NCI-H2227 (cell line): Measurements from ENCODE around the gene ATP6V0A1.
"Not testable (repeated sequence)": the region's sequence is repeated elsewhere in the genome, so short reads cannot be mapped to it uniquely, and the experiment has no call there.

ENCODE experiments used
- DNase-seq: peaks from one replicate; lab custom pipeline; 2025; ENCODE audit not compliant: unreplicated experiment; lab: John Stamatoyannopoulos, UW

Gene ATP6V0A1

GRCh38 chr17:42475835-42476234 lies 17.2 kb downstream of the ATP6V0A1 start:
- DNase-seq: no peak

GRCh38 chr17:42476411-42476810 lies 17.7 kb downstream of the ATP6V0A1 start:
- no peak for DNase-seq

GRCh38 chr17:42477173-42477572 lies 18.5 kb downstream of the ATP6V0A1 start:
- DNase-seq: no peak

- not testable (repeated sequence) for DNase-seq
These were observed 19.1 kb downstream of the ATP6V0A1 start for GRCh38 chr17:42477824-42478223.

DNA sequence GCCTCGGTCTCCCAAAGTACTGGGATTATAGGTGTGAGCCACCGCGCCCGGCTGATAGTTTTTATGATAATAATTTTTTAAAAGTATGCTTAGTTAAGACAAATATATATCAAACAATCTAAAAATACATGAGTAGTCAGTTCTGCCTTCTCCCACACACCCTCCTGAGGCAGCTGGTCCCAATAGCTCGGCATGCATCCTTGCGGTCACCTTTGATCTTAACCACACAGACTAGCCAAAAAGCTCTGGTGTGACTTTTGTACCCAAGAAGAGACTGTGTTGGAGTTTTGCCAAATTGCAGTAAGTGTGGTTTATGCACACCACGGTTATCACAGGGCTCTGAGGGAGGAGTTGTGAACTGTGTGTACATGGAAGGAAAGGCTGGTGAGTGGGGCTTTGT lies 25.6 kb downstream of the ATP6V0A1 start:
- DNase-seq: no peak

GRCh38 chr17:42485680-42486079 lies 27.0 kb downstream of the ATP6V0A1 start:
- no peak for DNase-seq

GRCh38 chr17:42488032-42488431 lies 29.4 kb downstream of the ATP6V0A1 start:
- no peak for DNase-seq

DNA sequence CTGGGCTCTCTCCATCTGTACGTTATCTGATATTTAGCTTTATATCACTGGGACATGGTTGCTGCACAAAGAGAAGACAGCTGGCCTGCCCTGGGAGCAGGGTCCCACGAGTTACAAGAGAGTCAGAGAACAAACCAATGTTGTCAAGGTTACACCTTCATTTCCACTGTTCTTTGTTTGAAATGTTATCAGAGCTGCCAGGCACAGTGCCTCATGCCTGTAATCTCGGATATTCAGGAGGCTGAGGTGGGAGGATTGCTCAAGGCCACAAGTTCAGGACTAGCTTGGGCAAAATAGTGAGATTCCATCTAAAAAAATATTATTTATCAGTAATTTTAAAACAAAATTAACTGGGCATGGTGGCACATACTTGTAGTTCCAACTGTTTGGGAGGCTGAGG lies 34.6 kb downstream of the ATP6V0A1 start:
- DNase-seq: no peak

- DNase-seq: no peak
These were observed 36.0 kb downstream of the ATP6V0A1 start for GRCh38 chr17:42494673-42495072.

- DNase-seq: no peak
These were observed 40.1 kb downstream of the ATP6V0A1 start for GRCh38 chr17:42498828-42499227.

DNA sequence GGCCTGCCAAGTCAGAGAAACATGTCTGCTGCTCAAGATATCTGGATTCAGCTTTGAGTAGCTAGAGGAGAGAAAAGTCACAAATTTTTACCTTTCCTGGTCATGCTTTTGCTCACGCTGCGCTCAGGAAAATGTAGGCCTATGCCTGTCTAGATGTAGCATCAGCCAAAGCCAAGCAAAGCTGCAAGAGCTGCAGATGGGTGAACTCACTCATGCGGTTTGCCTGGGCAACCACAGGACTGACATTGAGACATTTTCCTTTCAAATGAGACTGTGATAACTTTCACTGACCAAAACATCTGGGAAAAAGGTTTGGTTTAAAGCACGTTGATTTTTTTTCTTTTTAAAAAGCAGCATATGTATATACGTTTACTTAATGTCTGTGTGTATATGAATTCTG lies 43.4 kb downstream of the ATP6V0A1 start:
- no peak for DNase-seq

- DNase-seq: no peak
These were observed 44.2 kb downstream of the ATP6V0A1 start for GRCh38 chr17:42502926-42503325.

DNA sequence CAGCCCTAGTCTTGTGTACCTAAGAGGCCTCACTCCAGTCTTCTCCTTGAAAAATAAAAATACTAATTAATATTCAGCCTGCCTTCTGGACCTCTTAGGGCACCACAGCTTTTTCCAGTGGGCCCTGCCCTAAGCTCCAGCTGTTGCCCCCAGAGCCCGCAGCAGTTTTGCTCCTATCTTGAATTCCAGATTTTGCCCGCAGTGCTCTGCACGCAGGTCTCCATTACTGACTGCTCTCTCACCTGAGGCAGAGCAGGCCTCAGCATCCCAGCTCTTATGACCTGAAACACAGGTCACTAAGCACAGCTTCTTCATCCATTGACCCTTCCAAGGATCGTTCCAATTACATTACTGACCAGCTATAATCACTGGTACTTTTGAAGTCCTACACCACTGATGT lies 49.0 kb downstream of the ATP6V0A1 start:
- DNase-seq: no peak

DNA sequence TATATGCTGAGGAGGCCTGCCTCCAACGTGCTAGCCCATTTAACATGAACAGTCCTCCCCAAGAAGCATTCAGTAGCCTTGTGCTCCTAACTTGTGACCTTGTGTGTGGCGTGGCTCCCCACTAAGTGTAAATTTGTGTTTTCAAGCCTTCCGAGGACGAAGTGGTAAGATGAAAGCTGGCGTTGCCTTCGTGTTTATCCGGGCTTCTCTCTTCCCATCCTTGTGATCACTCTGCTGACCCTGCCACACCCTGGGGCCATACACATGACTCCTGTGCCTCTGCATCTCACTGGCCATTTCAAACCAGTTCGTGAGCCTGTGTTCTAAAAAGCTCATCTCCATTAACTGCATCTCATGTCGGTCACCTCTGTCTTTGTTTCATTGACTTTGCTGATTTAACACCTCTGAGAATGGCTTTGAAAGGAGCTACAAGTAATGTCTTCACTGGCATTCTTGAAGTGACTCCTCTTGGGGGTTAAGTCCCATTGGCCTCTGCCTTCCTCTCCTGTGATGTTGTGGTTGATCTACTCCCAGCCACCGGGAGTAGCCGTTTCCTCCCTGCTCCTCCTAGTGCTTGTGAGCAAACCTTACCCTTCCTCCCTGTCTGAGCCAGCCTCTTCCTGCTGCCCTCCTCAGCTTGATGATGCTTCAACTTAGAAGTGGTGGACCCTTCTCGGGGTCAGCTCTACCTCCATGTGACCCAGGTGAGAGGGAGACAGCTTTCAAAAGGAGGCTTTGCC lies 49.9 kb downstream of the ATP6V0A1 start:
- DNase-seq: no peak

GRCh38 chr17:42509409-42509808 lies 50.7 kb downstream of the ATP6V0A1 start:
- no peak for DNase-seq

DNA sequence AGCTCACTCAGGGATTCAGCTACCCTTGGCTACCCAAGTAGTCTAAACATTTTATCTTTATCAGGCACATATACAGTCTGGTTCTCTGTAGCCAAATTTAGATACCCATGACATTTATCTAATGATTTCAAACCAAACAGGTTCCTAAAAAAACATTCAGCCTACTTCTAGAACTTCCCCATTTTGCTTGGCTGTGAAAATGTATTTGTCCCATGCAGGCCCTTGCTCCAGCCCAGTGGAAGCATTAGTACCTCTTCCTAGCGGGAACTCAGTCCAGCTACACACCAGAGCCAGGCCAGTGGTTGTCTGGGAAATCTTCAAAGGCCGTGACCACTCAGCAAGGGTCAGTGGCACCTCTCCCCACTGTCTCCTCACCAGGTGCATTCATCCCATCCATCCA lies 51.2 kb downstream of the ATP6V0A1 start:
- no peak for DNase-seq

- no peak for DNase-seq
These were observed 53.6 kb downstream of the ATP6V0A1 start for GRCh38 chr17:42512246-42512645.

GRCh38 chr17:42512733-42513251 lies 54.1 kb downstream of the ATP6V0A1 start:
- DNase-seq: no peak

DNA sequence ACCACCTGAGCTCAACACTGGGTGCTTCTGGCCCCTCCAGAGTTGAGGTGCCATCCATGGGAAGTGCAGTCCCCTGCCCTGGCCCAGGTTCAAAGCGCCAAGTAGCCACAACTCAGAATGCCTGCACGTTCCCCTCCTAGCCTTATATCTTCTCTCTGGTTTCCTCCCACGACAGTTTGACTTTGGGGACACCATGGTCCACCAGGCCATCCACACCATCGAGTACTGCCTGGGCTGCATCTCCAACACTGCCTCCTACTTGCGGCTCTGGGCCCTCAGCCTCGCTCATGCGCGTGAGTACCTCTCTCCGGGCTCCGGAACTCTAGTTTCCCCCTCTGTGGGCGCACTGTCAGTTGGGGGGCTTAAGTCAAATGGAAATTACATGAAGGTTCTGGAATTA lies 55.0 kb downstream of the ATP6V0A1 start:
- DNase-seq: no peak

DNA sequence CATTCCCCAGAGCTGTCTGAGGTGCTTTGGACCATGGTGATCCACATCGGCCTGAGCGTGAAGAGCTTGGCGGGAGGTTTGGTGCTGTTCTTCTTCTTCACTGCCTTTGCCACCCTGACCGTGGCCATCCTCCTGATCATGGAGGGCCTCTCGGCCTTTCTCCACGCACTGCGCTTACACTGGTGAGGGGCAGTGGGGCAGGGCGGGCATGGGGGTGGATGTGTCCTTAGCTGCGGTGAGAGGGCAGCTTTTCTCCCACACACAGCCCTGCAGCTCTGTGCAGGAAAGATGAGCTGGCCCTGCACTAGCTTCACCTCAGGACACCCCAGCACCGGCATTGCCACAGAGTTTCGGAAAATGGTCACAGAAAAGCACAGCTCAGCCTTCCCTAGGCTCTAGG lies 55.6 kb downstream of the ATP6V0A1 start:
- DNase-seq: no peak

DNA sequence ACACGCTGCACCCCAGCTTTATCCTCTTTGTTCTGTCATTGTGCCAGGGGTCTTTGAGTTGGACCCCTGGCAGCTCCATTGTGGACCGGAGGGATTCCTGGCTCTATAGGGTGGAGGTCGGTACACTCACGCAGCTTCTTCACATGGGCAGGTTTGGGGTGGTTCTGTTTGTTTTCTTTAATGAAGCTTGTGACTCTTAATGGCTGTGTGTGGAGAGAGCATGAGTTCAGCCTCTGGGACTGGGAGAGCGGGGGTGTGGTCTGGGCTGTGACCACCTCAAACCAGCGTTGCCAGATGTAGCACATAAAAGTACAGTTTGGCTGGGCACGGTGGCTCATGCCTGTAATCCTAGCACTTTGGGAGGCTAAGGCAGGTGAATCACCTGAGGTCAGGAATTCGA lies 56.2 kb downstream of the ATP6V0A1 start:
- no peak for DNase-seq

GRCh38 chr17:42517516-42517915 lies 58.8 kb downstream of the ATP6V0A1 start:
- DNase-seq: peak; percentile 84
